ENCODE results near the gene RAB12. TPM values are rescaled to one million over a fixed set of nuclear protein-coding genes. Genes with fewer than 3 reads are reported as not detected.

RAB12 gene
- total and polyA plus RNA-seq, 2 donors from 2014 or later, result 37.7 to 46.7 TPM

DNA sequence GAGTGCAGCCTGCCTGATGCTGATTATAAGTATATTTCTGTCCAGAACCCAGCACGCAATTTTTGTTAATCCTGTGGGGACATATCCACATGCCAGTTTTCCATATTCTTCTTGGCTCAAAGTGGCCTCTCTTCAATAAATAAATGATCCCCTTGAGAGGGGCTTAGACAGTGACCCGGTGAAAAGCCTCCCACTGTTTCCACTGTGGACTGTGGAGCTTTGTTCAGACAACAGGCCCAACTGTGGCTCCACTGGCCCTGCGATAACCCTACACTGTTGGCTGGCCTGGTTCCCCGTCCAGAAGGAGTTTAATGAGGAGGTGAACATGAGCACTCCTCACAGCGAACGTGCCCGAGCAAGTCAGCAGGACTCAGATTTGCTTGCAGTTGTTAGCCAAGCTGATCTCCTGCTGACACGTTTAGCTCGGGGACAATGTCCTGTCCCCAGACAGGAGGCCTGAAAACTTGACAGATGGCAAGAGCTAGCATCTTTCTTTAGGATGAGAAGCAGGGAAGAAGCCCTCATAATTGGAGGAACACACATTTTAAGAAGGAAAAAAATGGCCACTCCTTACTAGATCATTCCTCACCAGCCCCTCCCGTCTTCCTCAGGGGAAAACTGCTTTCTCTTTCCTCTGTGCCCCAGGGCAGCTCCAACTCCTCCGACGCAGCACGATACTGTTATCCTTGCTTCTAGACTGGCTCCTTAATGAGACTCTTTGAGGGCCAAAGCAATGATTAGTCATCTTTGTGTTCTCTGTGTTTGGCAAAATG is 76.1 kb downstream of the RAB12 start:
- Histone ChIP-seq H3K36me3 (ENCODE audit: control insufficient read depth in 2 of 3, insufficient read depth in 3 of 3, low read length in 3 of 3) (no peaks in the 10 kb centered on the region), H3K27ac (ENCODE audit: low read depth in 2 of 2, low read length in 2 of 2) (no peak overlapping the region), H3K4me3 (ENCODE audit: low read length in 3 of 3) (no peak overlapping the region), H3K9me3 (ENCODE audit: control insufficient read depth in 2 of 3, insufficient read depth in 1 of 3, low read length in 3 of 3) (no peaks in the 10 kb centered on the region), H3K27me3 (ENCODE audit: control insufficient read depth, insufficient read depth, low read length) (no peaks in the 10 kb centered on the region), H3K9ac (ENCODE audit: low read length in 3 of 3) (no peak overlapping the region), H3K4me1 (ENCODE audit: control insufficient read depth in 2 of 3, insufficient read depth in 2 of 3, low read depth in 1 of 3, low read length in 3 of 3) (no peaks in the 10 kb centered on the region)
- intact Hi-C loops (cut with DNase I), result no loop called here
- FAIRE-seq, result no peak
- no peak for DNase-seq
- TF ChIP-seq, protein P1, sequence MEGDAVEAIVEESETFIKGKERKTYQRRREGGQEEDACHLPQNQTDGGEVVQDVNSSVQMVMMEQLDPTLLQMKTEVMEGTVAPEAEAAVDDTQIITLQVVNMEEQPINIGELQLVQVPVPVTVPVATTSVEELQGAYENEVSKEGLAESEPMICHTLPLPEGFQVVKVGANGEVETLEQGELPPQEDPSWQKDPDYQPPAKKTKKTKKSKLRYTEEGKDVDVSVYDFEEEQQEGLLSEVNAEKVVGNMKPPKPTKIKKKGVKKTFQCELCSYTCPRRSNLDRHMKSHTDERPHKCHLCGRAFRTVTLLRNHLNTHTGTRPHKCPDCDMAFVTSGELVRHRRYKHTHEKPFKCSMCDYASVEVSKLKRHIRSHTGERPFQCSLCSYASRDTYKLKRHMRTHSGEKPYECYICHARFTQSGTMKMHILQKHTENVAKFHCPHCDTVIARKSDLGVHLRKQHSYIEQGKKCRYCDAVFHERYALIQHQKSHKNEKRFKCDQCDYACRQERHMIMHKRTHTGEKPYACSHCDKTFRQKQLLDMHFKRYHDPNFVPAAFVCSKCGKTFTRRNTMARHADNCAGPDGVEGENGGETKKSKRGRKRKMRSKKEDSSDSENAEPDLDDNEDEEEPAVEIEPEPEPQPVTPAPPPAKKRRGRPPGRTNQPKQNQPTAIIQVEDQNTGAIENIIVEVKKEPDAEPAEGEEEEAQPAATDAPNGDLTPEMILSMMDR (IDR thresholded peaks at IDR 0.05; ENCODE audit: borderline replicate concordance, extremely low read depth, insufficient read depth), result no peak

DNA sequence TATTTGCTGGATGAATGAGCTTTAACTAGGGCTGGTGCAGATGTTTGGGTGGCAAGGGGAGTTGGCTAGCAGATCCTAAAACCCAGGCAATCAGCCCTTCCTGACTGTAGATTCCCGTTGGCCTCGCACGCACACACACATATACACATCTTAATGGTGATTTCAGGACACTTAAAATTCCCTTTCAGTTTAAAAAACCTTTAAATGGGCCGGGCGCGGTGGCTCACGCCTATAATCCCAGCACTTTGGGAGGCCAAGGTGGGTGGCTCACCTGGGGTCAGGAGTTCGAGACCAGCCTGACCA is 76.6 kb downstream of the RAB12 start:
- H3K9ac ChIP-seq (ENCODE audit: low read length in 3 of 3), result no peak overlapping the region
- no peaks in the 10 kb centered on the region for H3K9me3 ChIP-seq (ENCODE audit: control insufficient read depth in 2 of 3, insufficient read depth in 1 of 3, low read length in 3 of 3)
- no peaks in the 10 kb centered on the region for H3K4me1 ChIP-seq (ENCODE audit: control insufficient read depth in 2 of 3, insufficient read depth in 2 of 3, low read depth in 1 of 3, low read length in 3 of 3)
- H3K4me3 ChIP-seq (ENCODE audit: low read length in 3 of 3), result no peak overlapping the region
- H3K27ac ChIP-seq (ENCODE audit: low read depth in 2 of 2, low read length in 2 of 2), result no peak overlapping the region
- FAIRE-seq (no peak), DNase-seq (no peak)
- TF ChIP-seq, protein P1 (IDR thresholded peaks at IDR 0.05; ENCODE audit: borderline replicate concordance, extremely low read depth, insufficient read depth), result no peak
- H3K36me3 ChIP-seq (ENCODE audit: control insufficient read depth in 2 of 3, insufficient read depth in 3 of 3, low read length in 3 of 3), result no peaks in the 10 kb centered on the region
- intact Hi-C loops (cut with DNase I), result no loop called here
- H3K27me3 ChIP-seq (ENCODE audit: control insufficient read depth, insufficient read depth, low read length), result no peaks in the 10 kb centered on the region

DNA sequence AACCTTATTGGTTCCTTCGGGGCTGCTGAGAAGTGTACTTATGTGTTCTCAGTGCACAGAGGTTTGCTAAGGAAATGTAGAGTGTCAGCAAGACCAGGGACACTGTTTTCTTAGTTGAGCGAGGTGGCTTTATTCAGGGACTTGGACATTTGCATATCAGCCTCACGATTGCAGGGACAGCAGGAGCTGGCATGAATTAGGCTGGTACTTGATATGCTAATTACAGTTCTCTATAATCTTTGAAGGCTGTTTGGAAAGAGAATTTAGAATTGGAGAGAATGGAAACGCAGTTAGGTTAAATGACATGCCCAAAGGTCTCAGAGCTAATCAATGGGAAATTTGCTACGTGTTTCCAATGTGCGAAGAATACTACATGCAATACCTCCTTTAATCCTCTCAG is 77.4 kb downstream of the RAB12 start:
- intact Hi-C loops (cut with DNase I), result no loop called here
- H3K4me3 ChIP-seq (ENCODE audit: low read length in 3 of 3), result no peak overlapping the region
- no peak for DNase-seq
- H3K27ac ChIP-seq (ENCODE audit: low read depth in 2 of 2, low read length in 2 of 2), result no peak overlapping the region
- no peaks in the 10 kb centered on the region for H3K27me3 ChIP-seq (ENCODE audit: control insufficient read depth, insufficient read depth, low read length)
- H3K4me1 ChIP-seq (ENCODE audit: control insufficient read depth in 2 of 3, insufficient read depth in 2 of 3, low read depth in 1 of 3, low read length in 3 of 3), result no peaks in the 10 kb centered on the region
- H3K36me3 ChIP-seq (ENCODE audit: control insufficient read depth in 2 of 3, insufficient read depth in 3 of 3, low read length in 3 of 3), result no peaks in the 10 kb centered on the region
- TF ChIP-seq, protein P1 (IDR thresholded peaks at IDR 0.05; ENCODE audit: borderline replicate concordance, extremely low read depth, insufficient read depth), result no peak
- no peak for FAIRE-seq
- no peaks in the 10 kb centered on the region for H3K9me3 ChIP-seq (ENCODE audit: control insufficient read depth in 2 of 3, insufficient read depth in 1 of 3, low read length in 3 of 3)
- H3K9ac ChIP-seq (ENCODE audit: low read length in 3 of 3), result no peak overlapping the region
